ENCODE measurements around the gene ARHGAP15.

ARHGAP15 gene

GRCh38 chr2:143545949-143546255 lies 416.7 kb downstream of the ARHGAP15 start:
- H3K27ac ChIP-seq: no peak overlapping the region
- DNase-seq (ENCODE audit: low spot score): no peak
- peak overlapping the region; percentile 28 for H3K4me3 ChIP-seq
- TF ChIP-seq, protein P1, sequence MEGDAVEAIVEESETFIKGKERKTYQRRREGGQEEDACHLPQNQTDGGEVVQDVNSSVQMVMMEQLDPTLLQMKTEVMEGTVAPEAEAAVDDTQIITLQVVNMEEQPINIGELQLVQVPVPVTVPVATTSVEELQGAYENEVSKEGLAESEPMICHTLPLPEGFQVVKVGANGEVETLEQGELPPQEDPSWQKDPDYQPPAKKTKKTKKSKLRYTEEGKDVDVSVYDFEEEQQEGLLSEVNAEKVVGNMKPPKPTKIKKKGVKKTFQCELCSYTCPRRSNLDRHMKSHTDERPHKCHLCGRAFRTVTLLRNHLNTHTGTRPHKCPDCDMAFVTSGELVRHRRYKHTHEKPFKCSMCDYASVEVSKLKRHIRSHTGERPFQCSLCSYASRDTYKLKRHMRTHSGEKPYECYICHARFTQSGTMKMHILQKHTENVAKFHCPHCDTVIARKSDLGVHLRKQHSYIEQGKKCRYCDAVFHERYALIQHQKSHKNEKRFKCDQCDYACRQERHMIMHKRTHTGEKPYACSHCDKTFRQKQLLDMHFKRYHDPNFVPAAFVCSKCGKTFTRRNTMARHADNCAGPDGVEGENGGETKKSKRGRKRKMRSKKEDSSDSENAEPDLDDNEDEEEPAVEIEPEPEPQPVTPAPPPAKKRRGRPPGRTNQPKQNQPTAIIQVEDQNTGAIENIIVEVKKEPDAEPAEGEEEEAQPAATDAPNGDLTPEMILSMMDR (IDR thresholded peaks at IDR 0.05): no peak

DNA sequence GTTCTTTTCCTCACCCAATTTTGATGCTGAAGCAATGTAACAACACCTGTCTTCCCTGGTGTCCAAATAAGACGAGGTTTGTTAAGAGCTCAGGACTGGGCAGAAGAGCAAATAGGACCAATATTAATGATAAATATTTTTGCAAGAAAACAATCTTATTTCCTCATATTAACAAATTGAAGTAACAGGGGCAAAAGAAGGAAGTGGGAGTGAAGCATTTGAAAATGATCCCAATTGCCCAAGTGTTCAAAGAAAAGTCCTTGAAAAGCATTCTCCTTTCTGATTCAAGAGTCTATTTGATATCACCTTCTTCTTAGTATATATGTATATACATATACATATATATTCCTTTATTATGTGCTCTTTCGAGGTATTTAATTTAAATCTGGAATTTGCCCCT lies 418.8 kb downstream of the ARHGAP15 start:
- TF ChIP-seq, protein P1 (IDR thresholded peaks at IDR 0.05): no peak
- no peak for DNase-seq (ENCODE audit: low spot score)
- no peak overlapping the region for H3K27ac ChIP-seq
- H3K4me3 ChIP-seq: no peak overlapping the region

GRCh38 chr2:143550500-143550899 lies 421.3 kb downstream of the ARHGAP15 start:
- no peak overlapping the region for H3K4me3 ChIP-seq
- DNase-seq (ENCODE audit: low spot score): no peak
- H3K27ac ChIP-seq: no peak overlapping the region
- TF ChIP-seq, protein P1 (IDR thresholded peaks at IDR 0.05): no peak

DNA sequence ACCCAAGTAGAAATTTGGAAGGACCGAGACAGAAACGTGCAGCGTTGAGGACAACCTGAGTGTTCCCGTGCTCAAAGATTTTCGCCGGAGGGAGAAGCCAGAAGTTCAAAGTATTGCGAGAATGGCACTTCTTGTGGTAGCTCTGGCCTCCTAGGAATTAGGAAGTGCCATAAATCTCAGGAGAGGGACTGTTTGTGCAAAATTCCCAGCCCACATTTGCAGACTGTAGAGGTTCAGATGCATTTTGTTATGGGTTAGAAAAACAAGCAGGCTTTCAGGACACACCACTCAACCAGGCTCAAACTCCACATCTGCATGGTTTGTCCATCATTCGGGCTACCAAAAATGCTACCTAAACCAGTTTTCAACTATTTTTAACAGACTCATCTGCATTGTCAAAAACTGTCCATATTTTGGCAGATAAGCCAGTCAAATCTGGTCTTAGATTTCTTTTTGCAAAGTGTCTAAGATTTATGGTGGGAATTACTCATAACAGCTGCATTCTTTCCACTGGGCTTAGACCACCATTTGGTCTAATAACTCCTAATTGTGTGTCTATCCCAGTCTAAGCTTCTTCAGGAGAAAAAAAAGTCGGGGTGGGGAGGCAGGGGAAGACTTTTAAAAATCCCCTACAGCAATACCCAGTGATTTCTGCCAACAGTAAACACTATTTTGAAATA lies 422.9 kb downstream of the ARHGAP15 start:
- H3K27ac ChIP-seq: no peak overlapping the region
- no peak overlapping the region for H3K4me3 ChIP-seq
- TF ChIP-seq, protein P1 (IDR thresholded peaks at IDR 0.05): no peak
- DNase-seq (ENCODE audit: low spot score): no peak

DNA sequence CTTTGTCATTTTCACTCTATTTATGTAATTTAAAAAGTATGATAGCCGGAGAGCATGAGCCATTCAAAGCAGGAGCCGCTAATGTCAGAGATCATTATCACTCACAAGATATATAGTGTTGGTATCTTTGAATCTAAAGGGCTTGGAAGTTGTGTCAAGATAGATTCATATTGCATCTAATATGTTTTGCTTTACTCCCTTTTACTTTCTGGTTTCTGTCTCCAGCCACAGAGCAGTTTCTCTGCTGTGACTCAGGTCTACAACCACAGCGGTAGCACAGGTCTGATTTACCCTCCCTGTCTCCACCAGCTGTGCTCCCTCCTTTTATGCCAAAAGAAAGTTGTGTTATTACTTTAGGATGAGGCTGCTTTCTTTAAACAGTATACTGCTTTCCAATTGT lies 424.0 kb downstream of the ARHGAP15 start:
- Histone ChIP-seq H3K4me3 (no peak overlapping the region), H3K27ac (no peak overlapping the region)
- TF ChIP-seq, protein P1 (IDR thresholded peaks at IDR 0.05): no peak
- no peak for DNase-seq (ENCODE audit: low spot score)

GRCh38 chr2:143558665-143559064 lies 429.4 kb downstream of the ARHGAP15 start:
- no peak overlapping the region for H3K27ac ChIP-seq
- TF ChIP-seq, protein P1 (IDR thresholded peaks at IDR 0.05): no peak
- no peak for DNase-seq (ENCODE audit: low spot score)
- H3K4me3 ChIP-seq: no peak overlapping the region

GRCh38 chr2:143559147-143559546 lies 429.9 kb downstream of the ARHGAP15 start:
- TF ChIP-seq, protein P1 (IDR thresholded peaks at IDR 0.05): no peak
- Histone ChIP-seq H3K4me3 (no peak overlapping the region), H3K27ac (no peak overlapping the region)
- DNase-seq (ENCODE audit: low spot score): no peak

Data from coronary artery (tissue), 2 donors.